Prostate gland (tissue), 2 donors: Measurements from ENCODE around the gene ZNF571. TPM values are rescaled to one million over a fixed set of nuclear protein-coding genes. Genes with fewer than 3 reads are reported as not detected.

Experiments used
- DNase-seq: peaks from one replicate; pipeline ENCODE4 v3.0.0-alpha.2; 2019; ENCODE audit warnings: low spot score
- H3K27ac ChIP-seq, 2 donors: fragments of 200-600 bp; sonication (generic); 2 replicates each; pipeline ENCODE4 v1.5.1; 2017 to 2019
- H3K27me3 ChIP-seq: fragments of 200-600 bp; sonication (generic); replicated peaks from 2 replicates; pipeline ENCODE4 v1.5.1; 2019; ENCODE audit not compliant: insufficient read depth
- H3K36me3 ChIP-seq, 2 donors: fragments of 200-600 bp; sonication (generic); 1 replicate in 1 of 2; 2 replicates in 1 of 2; pipeline versions ENCODE4 v1.5.1 to v1.8.1; 2017 to 2019
- H3K4me1 ChIP-seq: fragments of 200-600 bp; sonication (generic); replicated peaks from 2 replicates; pipeline ENCODE4 v1.5.1; 2019
- H3K4me3 ChIP-seq, 2 donors: fragments of 200-600 bp; sonication (generic); 2 replicates each; pipeline ENCODE4 v1.5.1; 2017 to 2019
- H3K9me3 ChIP-seq: fragments of 200-600 bp; sonication (generic); 2 replicates; pipeline ENCODE4 v1.5.1; 2017
- POLR2A ChIP-seq: fragments of 450-650 bp; IDR thresholded peaks from one replicate; pipeline ENCODE4 v1.6.1; 2016; ENCODE audit warnings: antibody characterized with exemption, mild to moderate bottlenecking
- POLR2AphosphoS5 ChIP-seq: sonication (generic); formaldehyde crosslinking; IDR thresholded peaks from one replicate; pipeline ENCODE4 v1.6.1; 2017; ENCODE audit warnings: antibody characterized with exemption
- WGBS: methylation state at CpG from one replicate; pipeline ENCODE4 v1.1.5; 2018; 5-methylcytosine and 5-hydroxymethylcytosine counted together
- intact Hi-C: fragments of 100-400 bp; cut with DNase I; formaldehyde crosslinking; loops from one replicate; pipeline ENCODE4 v1.14.2; 2022
- total RNA-seq, 2 donors: library from RNA; depleted of rRNA; stranded (reverse); fragments of >200 nt; gene quantifications; one replicate each; pipeline ENCODE4 v1.1.0, GENCODE V29; 2016
- TF ChIP-seq, protein P1 (sequence below), 4 experiments: fragments of 200-600 bp in 2 of 4; fragments of 450-650 bp in 2 of 4; sonication (generic) in 2 of 4; IDR thresholded peaks; 1 replicate in 3 of 4; 2 replicates in 1 of 4; pipeline ENCODE4 v1.5.1; 2016 to 2019; ENCODE audit warnings: antibody characterized with exemption in 4 of 4, mild to moderate bottlenecking in 2 of 4, moderate library complexity in 2 of 4

The ZNF571 gene
- total RNA-seq, 2 donors from 2014 or later, result 4.5 to 34.2 TPM

GRCh38 chr19:37572203-37572602 lies 22.4 kb downstream of the ZNF571 start:
- Histone ChIP-seq H3K36me3 (no peaks in the 10 kb centered on the region), H3K9me3 (no peaks in the 10 kb centered on the region), H3K27ac (no peak overlapping the region), H3K4me3 (no peak overlapping the region), H3K27me3 (no peaks in the 10 kb centered on the region), H3K4me1 (no peaks in the 10 kb centered on the region)
- TF ChIP-seq POLR2AphosphoS5, result no peak
- TF ChIP-seq, protein P1, sequence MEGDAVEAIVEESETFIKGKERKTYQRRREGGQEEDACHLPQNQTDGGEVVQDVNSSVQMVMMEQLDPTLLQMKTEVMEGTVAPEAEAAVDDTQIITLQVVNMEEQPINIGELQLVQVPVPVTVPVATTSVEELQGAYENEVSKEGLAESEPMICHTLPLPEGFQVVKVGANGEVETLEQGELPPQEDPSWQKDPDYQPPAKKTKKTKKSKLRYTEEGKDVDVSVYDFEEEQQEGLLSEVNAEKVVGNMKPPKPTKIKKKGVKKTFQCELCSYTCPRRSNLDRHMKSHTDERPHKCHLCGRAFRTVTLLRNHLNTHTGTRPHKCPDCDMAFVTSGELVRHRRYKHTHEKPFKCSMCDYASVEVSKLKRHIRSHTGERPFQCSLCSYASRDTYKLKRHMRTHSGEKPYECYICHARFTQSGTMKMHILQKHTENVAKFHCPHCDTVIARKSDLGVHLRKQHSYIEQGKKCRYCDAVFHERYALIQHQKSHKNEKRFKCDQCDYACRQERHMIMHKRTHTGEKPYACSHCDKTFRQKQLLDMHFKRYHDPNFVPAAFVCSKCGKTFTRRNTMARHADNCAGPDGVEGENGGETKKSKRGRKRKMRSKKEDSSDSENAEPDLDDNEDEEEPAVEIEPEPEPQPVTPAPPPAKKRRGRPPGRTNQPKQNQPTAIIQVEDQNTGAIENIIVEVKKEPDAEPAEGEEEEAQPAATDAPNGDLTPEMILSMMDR (IDR thresholded peaks at IDR 0.05), result no peak
- no peak for TF ChIP-seq POLR2A
- intact Hi-C loops, result no loop called here
- no peak for DNase-seq

DNA sequence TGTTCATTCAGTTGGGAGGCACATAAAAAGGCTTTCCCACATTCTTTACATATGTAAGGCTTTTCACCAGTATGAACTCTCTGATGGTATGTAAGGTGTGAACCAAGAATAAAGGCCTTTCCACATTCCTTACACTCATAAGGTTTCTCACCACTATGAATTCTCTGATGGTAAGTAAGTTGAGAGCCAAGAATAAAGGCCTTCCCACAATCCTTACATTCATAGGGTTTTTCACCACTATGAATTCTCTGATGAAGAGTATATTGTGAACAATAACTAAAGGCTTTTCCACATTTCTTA lies 29.3 kb downstream of the ZNF571 start:
- Histone ChIP-seq H3K27me3 (no peaks in the 10 kb centered on the region), H3K27ac (no peak overlapping the region), H3K4me3 (no peak overlapping the region), H3K9me3 (peaks cover 6% of the 10 kb centered on the region), H3K4me1 (no peaks in the 10 kb centered on the region), H3K36me3 (peaks cover 5% of the 10 kb centered on the region in 2 donors)
- intact Hi-C loops, result no loop called here
- no peak for TF ChIP-seq POLR2AphosphoS5
- TF ChIP-seq, protein P1 (IDR thresholded peaks at IDR 0.05), result no peak
- TF ChIP-seq POLR2A, result no peak
- DNase-seq, result no peak

GRCh38 chr19:37564624-37565369 lies 29.8 kb downstream of the ZNF571 start:
- Histone ChIP-seq H3K27me3 (no peaks in the 10 kb centered on the region), H3K27ac (no peak overlapping the region), H3K4me3 (no peak overlapping the region), H3K4me1 (no peaks in the 10 kb centered on the region), H3K36me3 (peaks cover 5% of the 10 kb centered on the region in 2 donors), H3K9me3 (peaks cover 6% of the 10 kb centered on the region)
- 96% methylated on average over 7 of the region's 7 CpGs for WGBS
- no peak for TF ChIP-seq POLR2A
- TF ChIP-seq, protein P1 (IDR thresholded peaks at IDR 0.05), result no peak
- intact Hi-C loops, result no loop called here
- DNase-seq, result no peak

- intact Hi-C loops, result no loop called here
- H3K27ac ChIP-seq, result no peak overlapping the region
- WGBS, result 91% methylated on average over 3 of the region's 3 CpGs
- no peak overlapping the region for H3K4me3 ChIP-seq
- no peak for DNase-seq
- TF ChIP-seq, protein P1 (IDR thresholded peaks at IDR 0.05), result no peak
- TF ChIP-seq POLR2A (no peak), POLR2AphosphoS5 (no peak)
- no peaks in the 10 kb centered on the region for H3K4me1 ChIP-seq
- no peaks in the 10 kb centered on the region for H3K27me3 ChIP-seq
- peaks cover 6% of the 10 kb centered on the region for H3K9me3 ChIP-seq
- peaks cover 5% of the 10 kb centered on the region in 2 donors for H3K36me3 ChIP-seq
Measured at GRCh38 chr19:37563518-37563917, 31.1 kb downstream of the ZNF571 start.

- intact Hi-C loops, result no loop called here
- Histone ChIP-seq H3K27me3 (no peaks in the 10 kb centered on the region), H3K4me1 (no peaks in the 10 kb centered on the region), H3K9me3 (no peaks in the 10 kb centered on the region), H3K27ac (no peak overlapping the region), H3K4me3 (peak overlapping the region; percentile 10 to 32), H3K36me3 (no peaks in the 10 kb centered on the region)
- WGBS, result 5% methylated on average over 35 of the region's 65 CpGs
- TF ChIP-seq POLR2A (no peak), POLR2AphosphoS5 (no peak)
- TF ChIP-seq, protein P1 (IDR thresholded peaks at IDR 0.05), result no peak
- no peak for DNase-seq
Measured at GRCh38 chr19:37551129-37551993, 43.2 kb downstream of the ZNF571 start.
